A549 treated with Hydrocortisone at 1 μM for 4 hours (cell line): ENCODE data around the gene PATE1. TPM values are rescaled to one million over a fixed set of nuclear protein-coding genes. Genes with fewer than 3 reads are reported as not detected.

Experiments used
- total RNA-seq: library from RNA; stranded (reverse); fragments of 200-300 nt; extraction: Qiagen RNA extraction; gene quantifications from 5 replicates; pipeline ENCODE4 v1.2.3, GENCODE V29; 2022

Gene PATE1
- not detected in 5 replicates for total RNA-seq

GRCh38 chr11:125745979-125746378, at the start of gene PATE1:
Gene PATE1 (plus strand): TSS chr11:125746279. CDS start chr11:125746305, 26 bp downstream.

GRCh38 chr11:125778728-125779127, 32.6 kb downstream of the PATE1 start, which contains the start of gene PATE2:
Gene PATE2 (minus strand): TSS chr11:125778828. CDS start chr11:125778773, 55 bp downstream.

GRCh38 chr11:125787827-125788226, 41.7 kb downstream of the PATE1 start, which contains the start of gene PATE3:
Gene PATE3 (plus strand): TSS chr11:125788127. CDS start chr11:125788152, 25 bp downstream.

Other genes with a start within 250 kb of the PATE1 start
- 102 to 118 TPM (median 104 TPM) in 5 replicates for gene EI24, start 176.8 kb upstream of the PATE1 start, total RNA-seq
- gene STT3A, start 153.4 kb upstream of the PATE1 start, total RNA-seq: 86.9 to 122 TPM (median 94.3 TPM) in 5 replicates
- 28.7 to 34.7 TPM (median 29.6 TPM) in 5 replicates for gene CHEK1, start 121.1 kb upstream of the PATE1 start, total RNA-seq
- gene ACRV1, start 65.4 kb upstream of the PATE1 start, total RNA-seq: 0.08 TPM in 1 of 5 replicates, not detected in the others
- gene PATE2, start 32.5 kb downstream of the PATE1 start, total RNA-seq: not detected in 5 replicates
- not detected in 5 replicates for gene PATE3, start 41.8 kb downstream of the PATE1 start, total RNA-seq
- gene PATE4, start 87.0 kb downstream of the PATE1 start, total RNA-seq: not detected in 5 replicates
- 10.6 to 13.4 TPM (median 12.9 TPM) in 5 replicates for gene HYLS1, start 141.4 kb downstream of the PATE1 start, total RNA-seq
- gene PUS3, start 156.9 kb downstream of the PATE1 start, total RNA-seq: 6.3 to 11.6 TPM (median 7.4 TPM) in 5 replicates
- 0.09 TPM in 1 of 5 replicates, not detected in the others for gene DDX25, start 158.2 kb downstream of the PATE1 start, total RNA-seq
- gene VSIG10L2, start 199.8 kb downstream of the PATE1 start, total RNA-seq: not detected in 5 replicates